Body of pancreas (tissue), 4 donors: Measurements from ENCODE around the gene DOHH.

ENCODE experiments used
- POLR2A ChIP-seq, 3 donors: fragments of 450-650 bp; IDR thresholded peaks; one replicate each; pipeline ENCODE4 v1.6.1; 2016; ENCODE audit warnings: antibody characterized with exemption in 3 of 3, mild to moderate bottlenecking in 2 of 3
- TF ChIP-seq, protein P1 (sequence below), 7 experiments: fragments of 450-650 bp in 4 of 7; fragments of 200-600 bp in 3 of 7; sonication (generic) in 3 of 7; IDR thresholded peaks; one replicate each; pipeline ENCODE4 v1.5.1; 2016 to 2019; ENCODE audit warnings: antibody characterized with exemption in 7 of 7

DNA sequence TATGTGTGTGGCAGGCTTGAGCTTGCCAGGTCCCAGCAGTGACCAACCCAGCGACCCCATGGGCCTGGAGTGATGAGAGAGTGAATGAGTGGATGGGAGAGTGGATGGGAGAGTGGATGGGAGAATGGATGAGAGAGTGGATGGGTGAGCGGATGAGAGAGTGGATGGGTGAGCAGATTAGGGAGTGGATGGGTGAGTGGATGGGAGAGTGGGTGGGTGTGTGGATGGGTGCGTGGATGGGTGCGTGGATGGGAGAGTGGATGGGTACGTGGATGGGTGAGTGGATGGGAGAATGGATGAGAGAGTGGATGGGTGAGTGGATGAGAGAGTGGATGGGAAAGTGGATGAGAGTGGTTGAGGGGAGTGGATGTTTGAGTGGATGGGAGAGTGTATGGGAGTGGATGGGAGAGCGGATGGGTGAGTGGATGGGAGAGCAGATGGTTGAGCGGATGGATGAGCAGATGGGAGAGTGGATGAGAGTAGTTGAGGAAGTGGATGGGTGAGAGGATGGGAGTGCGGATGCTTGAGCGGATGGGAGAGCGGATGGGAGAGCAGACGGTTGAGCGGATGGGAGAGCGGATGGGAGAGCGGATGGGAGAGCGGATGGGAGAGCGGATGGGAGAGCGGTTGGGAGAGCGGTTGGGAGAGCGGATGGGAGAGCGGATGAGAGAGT, 28.2 kb upstream of the DOHH start:
- TF ChIP-seq, protein P1, sequence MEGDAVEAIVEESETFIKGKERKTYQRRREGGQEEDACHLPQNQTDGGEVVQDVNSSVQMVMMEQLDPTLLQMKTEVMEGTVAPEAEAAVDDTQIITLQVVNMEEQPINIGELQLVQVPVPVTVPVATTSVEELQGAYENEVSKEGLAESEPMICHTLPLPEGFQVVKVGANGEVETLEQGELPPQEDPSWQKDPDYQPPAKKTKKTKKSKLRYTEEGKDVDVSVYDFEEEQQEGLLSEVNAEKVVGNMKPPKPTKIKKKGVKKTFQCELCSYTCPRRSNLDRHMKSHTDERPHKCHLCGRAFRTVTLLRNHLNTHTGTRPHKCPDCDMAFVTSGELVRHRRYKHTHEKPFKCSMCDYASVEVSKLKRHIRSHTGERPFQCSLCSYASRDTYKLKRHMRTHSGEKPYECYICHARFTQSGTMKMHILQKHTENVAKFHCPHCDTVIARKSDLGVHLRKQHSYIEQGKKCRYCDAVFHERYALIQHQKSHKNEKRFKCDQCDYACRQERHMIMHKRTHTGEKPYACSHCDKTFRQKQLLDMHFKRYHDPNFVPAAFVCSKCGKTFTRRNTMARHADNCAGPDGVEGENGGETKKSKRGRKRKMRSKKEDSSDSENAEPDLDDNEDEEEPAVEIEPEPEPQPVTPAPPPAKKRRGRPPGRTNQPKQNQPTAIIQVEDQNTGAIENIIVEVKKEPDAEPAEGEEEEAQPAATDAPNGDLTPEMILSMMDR (IDR thresholded peaks at IDR 0.05), result no peak
- TF ChIP-seq POLR2A (IDR thresholded peaks at IDR 0.05), result no peak
